ENCODE measurements around the gene PUS10. TPM values are rescaled to one million over a fixed set of nuclear protein-coding genes. Genes with fewer than 3 reads are reported as not detected.

PUS10 gene
- total RNA-seq, 6 donors from 2014 or later = 6.1 to 28.3 (median 10.3) TPM

DNA sequence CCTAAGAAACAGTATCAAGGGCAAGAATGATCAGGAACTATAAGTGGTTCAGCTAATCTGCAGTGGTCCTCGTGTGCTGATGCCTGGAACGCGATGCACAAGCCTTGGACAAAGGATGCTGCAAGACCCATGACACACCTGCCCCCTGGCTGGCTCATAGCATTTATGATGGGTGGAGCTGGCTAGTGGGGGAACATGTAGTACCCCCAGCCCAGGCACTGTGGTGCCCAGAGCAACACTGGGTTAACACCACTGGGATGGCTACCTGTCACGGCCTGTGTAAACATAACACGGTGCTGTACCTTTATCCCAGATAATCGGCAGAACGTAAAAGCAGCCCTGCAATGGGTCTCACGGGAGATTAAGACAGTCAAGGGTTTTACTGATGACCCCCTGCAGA, 60.8 kb downstream of the PUS10 start:
- no peaks in the 10 kb centered on the region for H3K9me3 ChIP-seq
- H3K27ac ChIP-seq = no peak overlapping the region
- TF ChIP-seq POLR2AphosphoS5 (IDR thresholded peaks at IDR 0.05) = no peak
- no peak overlapping the region for H3K4me3 ChIP-seq
- WGBS, 2 donors = 93 to 96% methylated on average over 8 of the region's 8 CpGs
- H3K4me1 ChIP-seq = no peaks in the 10 kb centered on the region
- ATAC-seq (ENCODE audit: low FRiP score in 2 of 2) (no peak), DNase-seq (no peak)
- no peaks in the 10 kb centered on the region for H3K27me3 ChIP-seq
- H3K36me3 ChIP-seq = peaks cover 0 to 19% (median 3%) of the 10 kb centered on the region in 4 donors

DNA sequence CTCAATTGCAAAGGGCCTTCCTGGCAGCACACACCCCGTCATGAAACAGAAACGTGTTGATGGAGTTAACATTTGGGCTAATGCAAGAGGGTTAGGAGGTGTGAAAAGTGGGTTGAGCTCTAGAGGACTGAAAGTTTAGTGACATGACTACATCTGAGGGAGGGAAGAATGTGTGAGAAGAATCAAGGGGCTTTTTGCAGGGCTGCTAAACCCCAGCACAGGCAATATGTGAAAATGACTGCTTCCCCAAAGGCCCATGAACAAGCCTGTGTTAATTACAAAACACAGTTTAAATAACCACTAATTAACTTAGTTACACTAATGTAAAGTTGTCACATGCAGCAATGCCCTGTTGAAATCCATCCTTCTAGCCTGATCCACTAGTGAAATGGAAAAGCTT, 63.9 kb downstream of the PUS10 start:
- Histone ChIP-seq H3K4me1 (no peaks in the 10 kb centered on the region), H3K27ac (no peak overlapping the region), H3K36me3 (peaks cover 0 to 22% (median 3%) of the 10 kb centered on the region in 4 donors), H3K4me3 (no peak overlapping the region), H3K27me3 (no peaks in the 10 kb centered on the region), H3K9me3 (no peaks in the 10 kb centered on the region)
- TF ChIP-seq, protein P1, sequence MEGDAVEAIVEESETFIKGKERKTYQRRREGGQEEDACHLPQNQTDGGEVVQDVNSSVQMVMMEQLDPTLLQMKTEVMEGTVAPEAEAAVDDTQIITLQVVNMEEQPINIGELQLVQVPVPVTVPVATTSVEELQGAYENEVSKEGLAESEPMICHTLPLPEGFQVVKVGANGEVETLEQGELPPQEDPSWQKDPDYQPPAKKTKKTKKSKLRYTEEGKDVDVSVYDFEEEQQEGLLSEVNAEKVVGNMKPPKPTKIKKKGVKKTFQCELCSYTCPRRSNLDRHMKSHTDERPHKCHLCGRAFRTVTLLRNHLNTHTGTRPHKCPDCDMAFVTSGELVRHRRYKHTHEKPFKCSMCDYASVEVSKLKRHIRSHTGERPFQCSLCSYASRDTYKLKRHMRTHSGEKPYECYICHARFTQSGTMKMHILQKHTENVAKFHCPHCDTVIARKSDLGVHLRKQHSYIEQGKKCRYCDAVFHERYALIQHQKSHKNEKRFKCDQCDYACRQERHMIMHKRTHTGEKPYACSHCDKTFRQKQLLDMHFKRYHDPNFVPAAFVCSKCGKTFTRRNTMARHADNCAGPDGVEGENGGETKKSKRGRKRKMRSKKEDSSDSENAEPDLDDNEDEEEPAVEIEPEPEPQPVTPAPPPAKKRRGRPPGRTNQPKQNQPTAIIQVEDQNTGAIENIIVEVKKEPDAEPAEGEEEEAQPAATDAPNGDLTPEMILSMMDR (IDR thresholded peaks at IDR 0.05) = no peak
- TF ChIP-seq EP300 (IDR thresholded peaks at IDR 0.05) (no peak), POLR2AphosphoS5 (IDR thresholded peaks at IDR 0.05) (no peak), POLR2A (IDR thresholded peaks at IDR 0.05) (no peak)
- DNase-seq (no peak), ATAC-seq (ENCODE audit: low FRiP score in 2 of 2) (no peak)
- 63 to 68% methylated on average over 2 of the region's 2 CpGs for WGBS, 2 donors

DNA sequence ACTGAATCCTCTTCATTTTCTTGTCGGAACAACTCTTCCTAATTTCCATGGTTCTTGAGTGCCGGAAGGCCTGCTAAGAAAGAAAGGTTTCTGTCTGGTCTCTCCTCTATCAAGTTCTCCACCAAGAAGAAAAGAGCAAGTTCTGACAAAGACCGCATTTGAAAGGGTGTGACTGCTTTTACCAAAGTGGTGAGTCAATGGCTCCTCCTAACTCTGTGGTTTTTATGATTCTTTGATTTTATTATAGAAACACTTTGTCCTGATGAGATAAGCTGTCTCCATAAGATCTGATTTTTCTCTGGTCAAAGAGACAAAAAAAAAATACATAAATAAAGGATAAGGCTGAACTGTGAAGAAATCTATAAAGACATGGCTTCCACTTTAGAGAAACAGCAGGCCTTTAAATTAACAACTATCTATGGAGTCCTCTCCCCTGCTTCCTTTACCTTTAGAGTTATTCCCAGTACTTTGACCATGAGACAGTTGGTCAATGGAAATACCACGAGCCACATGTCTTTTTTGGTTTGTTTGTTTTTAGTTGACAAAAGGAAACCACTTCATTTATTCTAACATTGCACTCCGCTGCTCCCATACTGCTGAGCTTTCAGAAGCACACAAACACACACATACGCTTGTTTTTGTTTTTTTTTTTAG, 69.0 kb downstream of the PUS10 start:
- WGBS, 2 donors = 88 to 91% methylated on average over 6 of the region's 6 CpGs
- H3K27me3 ChIP-seq = no peaks in the 10 kb centered on the region
- H3K36me3 ChIP-seq = peaks cover 0 to 36% (median 3%) of the 10 kb centered on the region in 4 donors
- no peaks in the 10 kb centered on the region for H3K9me3 ChIP-seq
- TF ChIP-seq EP300 (IDR thresholded peaks at IDR 0.05) (no peak), POLR2A (IDR thresholded peaks at IDR 0.05) (no peak)
- peak in 1 of 2 donors; percentile 40 for ATAC-seq (ENCODE audit: low FRiP score in 2 of 2)
- H3K4me1 ChIP-seq = no peaks in the 10 kb centered on the region
- DNase-seq = no peak
- no peak overlapping the region for H3K27ac ChIP-seq
- H3K4me3 ChIP-seq = no peak overlapping the region

DNA sequence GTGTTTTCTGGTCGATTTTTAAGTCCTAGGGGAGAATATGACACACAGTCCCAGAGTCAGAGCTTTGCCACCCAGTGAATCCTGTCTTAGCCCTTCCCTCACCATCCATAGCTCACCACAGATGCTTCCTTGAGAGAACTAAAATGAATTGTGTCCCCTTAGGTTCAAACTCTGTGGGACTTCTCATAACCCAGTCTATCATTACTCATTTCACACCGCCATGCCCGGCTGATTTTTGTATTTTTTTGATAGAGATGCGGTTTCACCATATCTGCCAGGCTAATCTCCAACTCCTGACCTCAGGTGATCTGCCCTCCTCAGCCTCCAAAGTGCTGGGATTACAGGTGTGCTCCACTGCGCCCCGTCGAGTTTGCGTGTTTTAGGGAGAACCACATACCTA, 69.9 kb downstream of the PUS10 start:
- Histone ChIP-seq H3K36me3 (peaks cover 0 to 29% (median 0%) of the 10 kb centered on the region in 4 donors), H3K9me3 (no peaks in the 10 kb centered on the region), H3K4me1 (no peaks in the 10 kb centered on the region), H3K4me3 (no peak overlapping the region), H3K27ac (no peak overlapping the region), H3K27me3 (no peaks in the 10 kb centered on the region)
- WGBS, 2 donors = 92 to 97% methylated on average over 8 of the region's 8 CpGs
- TF ChIP-seq, protein P1 (IDR thresholded peaks at IDR 0.05) = no peak
- TF ChIP-seq POLR2AphosphoS5 (IDR thresholded peaks at IDR 0.05) (no peak), EP300 (IDR thresholded peaks at IDR 0.05) (no peak), POLR2A (IDR thresholded peaks at IDR 0.05) (no peak)
- ATAC-seq (ENCODE audit: low FRiP score in 2 of 2) (no peak), DNase-seq (no peak)

DNA sequence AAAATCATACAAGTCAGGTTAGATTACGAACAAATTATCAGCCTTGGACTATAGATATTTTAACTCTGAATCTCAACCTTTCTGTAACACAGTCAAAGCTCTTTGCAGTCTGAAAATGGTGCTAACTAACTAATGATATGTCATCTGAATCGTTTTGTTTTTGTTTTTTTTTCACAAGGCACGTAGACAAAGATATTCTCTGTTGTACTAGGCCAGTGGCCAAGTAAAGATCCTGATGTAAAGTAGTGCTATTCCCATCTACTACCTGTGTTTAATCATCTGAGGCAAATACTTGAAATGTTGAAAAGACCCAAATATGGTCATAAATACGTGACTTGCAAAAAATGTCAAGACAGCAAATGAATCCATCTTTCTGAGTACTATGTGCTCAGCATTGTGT, 71.0 kb downstream of the PUS10 start:
- ATAC-seq (ENCODE audit: low FRiP score in 2 of 2) (no peak), DNase-seq (no peak)
- Histone ChIP-seq H3K4me3 (no peak overlapping the region), H3K27ac (no peak overlapping the region), H3K27me3 (no peaks in the 10 kb centered on the region), H3K9me3 (no peaks in the 10 kb centered on the region), H3K36me3 (peaks cover 0 to 20% (median 0%) of the 10 kb centered on the region in 4 donors), H3K4me1 (no peaks in the 10 kb centered on the region)
- WGBS, 2 donors = 84% methylated on average over 4 of the region's 4 CpGs
- TF ChIP-seq, protein P1 (IDR thresholded peaks at IDR 0.05) = no peak
- TF ChIP-seq POLR2A (IDR thresholded peaks at IDR 0.05) = no peak
- no peak for TF ChIP-seq EP300 (IDR thresholded peaks at IDR 0.05)
- no peak for TF ChIP-seq POLR2AphosphoS5 (IDR thresholded peaks at IDR 0.05)

DNA sequence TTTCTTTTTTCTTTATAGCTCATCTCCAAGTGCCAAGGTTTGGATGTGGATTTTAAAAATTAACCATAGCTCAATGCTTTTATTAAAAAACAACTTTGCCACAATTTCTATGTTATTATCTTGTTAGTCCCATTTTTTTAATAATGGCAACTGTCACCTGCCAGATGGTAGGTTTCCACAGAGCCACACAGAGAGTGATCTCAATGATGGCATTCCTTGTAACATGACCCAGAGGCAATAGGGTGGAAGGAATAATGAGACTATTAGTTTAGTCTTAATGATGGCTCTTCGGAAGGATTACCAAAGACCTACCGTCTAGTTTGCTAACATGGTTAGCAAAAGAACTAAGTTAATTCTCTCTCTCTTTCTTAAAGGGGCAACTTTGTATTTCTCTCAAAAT, 72.7 kb downstream of the PUS10 start:
- TF ChIP-seq, protein P1 (IDR thresholded peaks at IDR 0.05) = no peak
- TF ChIP-seq POLR2A (IDR thresholded peaks at IDR 0.05) (no peak), POLR2AphosphoS5 (IDR thresholded peaks at IDR 0.05) (no peak), EP300 (IDR thresholded peaks at IDR 0.05) (no peak)
- Histone ChIP-seq H3K4me1 (no peaks in the 10 kb centered on the region), H3K27ac (no peak overlapping the region), H3K36me3 (peaks cover 0 to 24% (median 0%) of the 10 kb centered on the region in 4 donors), H3K4me3 (no peak overlapping the region), H3K9me3 (no peaks in the 10 kb centered on the region), H3K27me3 (no peaks in the 10 kb centered on the region)
- ATAC-seq (ENCODE audit: low FRiP score in 2 of 2) (no peak), DNase-seq (no peak)
- WGBS, 2 donors = 94 to 95% methylated on average over 2 of the region's 2 CpGs
